BE2C (cell line): ENCODE measurements around the gene KCNA10.

ENCODE experiments used
- DNase-seq: peaks from one replicate; pipeline ENCODE4 v3.0.0-alpha.2; 2020
- H3K27me3 ChIP-seq: fragments of 250-450 bp; sonication (Bioruptor Pico); 2 replicates; pipeline ENCODE4 v1.5.1; 2020; ENCODE audit warnings: mild to moderate bottlenecking
- H3K36me3 ChIP-seq: fragments of 250-450 bp; sonication (Bioruptor Pico); 2 replicates; pipeline ENCODE4 v1.5.1; 2020; ENCODE audit warnings: mild to moderate bottlenecking
- H3K4me1 ChIP-seq: fragments of 250-450 bp; sonication (Bioruptor Pico); 2 replicates; pipeline ENCODE4 v1.5.1; 2020
- H3K4me3 ChIP-seq: 2 replicates; pipeline ENCODE4 v1.5.1; 2011; ENCODE audit warnings: low read depth, low read length
- H3K9me3 ChIP-seq: fragments of 250-450 bp; sonication (Bioruptor Pico); 2 replicates; pipeline ENCODE4 v1.5.1; 2020
- CTCF ChIP-seq: IDR thresholded peaks from 2 replicates; pipeline ENCODE4 v1.5.1; 2012; ENCODE audit warnings: mild to moderate bottlenecking, low read depth, low read length

KCNA10 gene

GRCh38 chr1:110526201-110526780 lies 7.3 kb upstream of the KCNA10 start:
- Histone ChIP-seq H3K36me3 (no peaks in the 10 kb centered on the region), H3K27me3 (0 out of 2 replicates have a peak, but pooled peaks cover 3% of the 10 kb centered on the region), H3K4me1 (no peaks in the 10 kb centered on the region), H3K4me3 (no peak overlapping the region), H3K9me3 (no peaks in the 10 kb centered on the region)
- no peak for TF ChIP-seq CTCF
- no peak for DNase-seq

GRCh38 chr1:110525249-110525595 lies 6.2 kb upstream of the KCNA10 start:
- Histone ChIP-seq H3K36me3 (no peaks in the 10 kb centered on the region), H3K27me3 (0 out of 2 replicates have a peak, but pooled peaks cover 3% of the 10 kb centered on the region), H3K9me3 (no peaks in the 10 kb centered on the region), H3K4me1 (no peaks in the 10 kb centered on the region), H3K4me3 (no peak overlapping the region)
- no peak for DNase-seq
- TF ChIP-seq CTCF: no peak

- no peaks in the 10 kb centered on the region for H3K4me1 ChIP-seq
- H3K27me3 ChIP-seq: 0 out of 2 replicates have a peak, but pooled peaks cover 3% of the 10 kb centered on the region
- no peaks in the 10 kb centered on the region for H3K36me3 ChIP-seq
- DNase-seq: peak; percentile 77
- peak; percentile 90 for TF ChIP-seq CTCF
- H3K9me3 ChIP-seq: no peaks in the 10 kb centered on the region
- H3K4me3 ChIP-seq: peak overlapping the region; percentile 23
These were observed 5.6 kb upstream of the KCNA10 start for GRCh38 chr1:110524311-110525248.

GRCh38 chr1:110523011-110523410 lies 4.0 kb upstream of the KCNA10 start:
- Histone ChIP-seq H3K4me3 (no peak overlapping the region), H3K9me3 (no peaks in the 10 kb centered on the region), H3K4me1 (no peaks in the 10 kb centered on the region), H3K36me3 (no peaks in the 10 kb centered on the region), H3K27me3 (0 out of 2 replicates have a peak, but pooled peaks cover 3% of the 10 kb centered on the region)
- DNase-seq: no peak
- TF ChIP-seq CTCF: no peak

GRCh38 chr1:110522560-110522959 lies 3.6 kb upstream of the KCNA10 start:
- no peak for DNase-seq
- Histone ChIP-seq H3K36me3 (no peaks in the 10 kb centered on the region), H3K9me3 (no peaks in the 10 kb centered on the region), H3K27me3 (0 out of 2 replicates have a peak, but pooled peaks cover 3% of the 10 kb centered on the region), H3K4me1 (no peaks in the 10 kb centered on the region), H3K4me3 (no peak overlapping the region)
- TF ChIP-seq CTCF: no peak

- no peak for DNase-seq
- Histone ChIP-seq H3K4me3 (no peak overlapping the region), H3K27me3 (0 out of 2 replicates have a peak, but pooled peaks cover 3% of the 10 kb centered on the region), H3K9me3 (no peaks in the 10 kb centered on the region), H3K36me3 (no peaks in the 10 kb centered on the region), H3K4me1 (no peaks in the 10 kb centered on the region)
- TF ChIP-seq CTCF: no peak
These were observed 1.9 kb upstream of the KCNA10 start for GRCh38 chr1:110520827-110521226.
